ENCODE results near the gene COL7A1.

GRCh38 chr3:48619541-48620524 is 24.7 kb upstream of the COL7A1 start:
- TF ChIP-seq CTCF (IDR thresholded peaks at IDR 0.05) (no peak), POLR2A (IDR thresholded peaks at IDR 0.05) (no peak)
